HepG2 (cell line): ENCODE data around the gene HLA-B. TPM values are rescaled to one million over a fixed set of nuclear protein-coding genes. Genes with fewer than 3 reads are reported as not detected.

Source experiments
- ATAC-seq: fragments of 200-7000 bp; cut with Tn5 transposase; 3 replicates; pipeline ENCODE4 v1.9.1; 2020; ENCODE audit warnings: mild to moderate bottlenecking, moderate library complexity
- BruUV-seq: library from RNA; stranded (reverse); fragments of 400-500 nt; replicated peaks from 2 replicates; lab custom pipeline; 2021; lab: Mats Ljungman, UMichigan
- CTCF ChIA-PET: fragments of 300-600 bp; formaldehyde crosslinking; extraction: SDS; loops from one replicate; lab custom pipeline; 2021; ENCODE audit warnings: low total read pairs, inconsistent platforms, low intra/inter-chr PET ratio; lab: Yijun Ruan, JAX
- POLR2A ChIA-PET: fragments of 350-600 bp; sonication (Branson Sonifier 250); formaldehyde crosslinking; loops from one replicate; lab custom pipeline; 2020; ENCODE audit warnings: antibody characterized with exemption, inconsistent platforms; lab: Yijun Ruan, JAX
- DNase-seq: peaks from one replicate; pipeline ENCODE4 v3.0.0-alpha.2; 2015; ENCODE audit warnings: low spot score
- FAIRE-seq: peaks from 3 replicates; lab custom pipeline; 2011; peaks lifted over from hg19 to GRCh38; lab: Jason Lieb, UNC
- H2AFZ ChIP-seq: one replicate; pipeline ENCODE4 v1.6.1; 2011; ENCODE audit warnings: low read length, inconsistent platforms
- H3K27ac ChIP-seq: fragments of 300-600 bp; 3 replicates; pipeline ENCODE4 v1.8.0; 2011; ENCODE audit warnings: mixed run types, mild to moderate bottlenecking, mixed read lengths, low read length, inconsistent platforms; ENCODE audit not compliant: insufficient read depth; ENCODE audit errors: extremely low read length
- H3K27me3 ChIP-seq, 2 experiments: fragments of 200-600 bp in 1 of 2; 2 replicates in 1 of 2; 3 replicates in 1 of 2; pipeline versions ENCODE4 v1.6.0 to v1.8.0; 2011; ENCODE audit warnings: low read length in 2 of 2, mild to moderate bottlenecking in 2 of 2, moderate library complexity in 2 of 2, inconsistent platforms in 1 of 2; ENCODE audit not compliant: insufficient read depth in 2 of 2, control insufficient read depth in 1 of 2
- H3K36me3 ChIP-seq, 2 experiments: fragments of 200-600 bp in 1 of 2; replicated peaks in 1 of 2; 2 replicates in 1 of 2; 3 replicates in 1 of 2; pipeline versions ENCODE4 v1.5.1 to v1.8.0; 2011; ENCODE audit warnings: low read length in 2 of 2, inconsistent platforms in 1 of 2; ENCODE audit not compliant: insufficient read depth in 2 of 2, control insufficient read depth in 1 of 2
- H3K4me1 ChIP-seq: 2 replicates; pipeline ENCODE4 v1.5.1; 2012; ENCODE audit warnings: low read length, inconsistent platforms; ENCODE audit not compliant: insufficient read depth
- H3K4me2 ChIP-seq: 2 replicates; pipeline ENCODE4 v1.6.0; 2011; ENCODE audit warnings: low read depth, low read length, inconsistent platforms
- H3K4me3 ChIP-seq, 3 experiments: fragments of 200-600 bp in 1 of 3; sonication (generic), shearing (Covaris generic) in 1 of 3; replicated peaks in 1 of 3; 2 replicates each; pipeline ENCODE4 v1.5.1; 2011 to 2016; ENCODE audit warnings: low read length in 3 of 3, inconsistent platforms in 2 of 3, low read depth in 2 of 3, mild to moderate bottlenecking in 2 of 3, control low read depth in 1 of 3, mixed read lengths in 1 of 3; ENCODE audit not compliant: insufficient read depth in 1 of 3
- H3K79me2 ChIP-seq: one replicate; pipeline ENCODE4 v1.6.1; 2011; ENCODE audit warnings: low read length, inconsistent platforms; ENCODE audit not compliant: insufficient read depth
- H3K9ac ChIP-seq: 2 replicates; pipeline ENCODE4 v1.6.0; 2011; ENCODE audit warnings: mild to moderate bottlenecking, low read depth, low read length, inconsistent platforms; ENCODE audit not compliant: insufficient read depth
- H3K9me3 ChIP-seq: 2 replicates; pipeline ENCODE4 v1.5.1; 2012; ENCODE audit warnings: mild to moderate bottlenecking, low read length
- H4K20me1 ChIP-seq: 2 replicates; pipeline ENCODE4 v1.6.0; 2011; ENCODE audit warnings: inconsistent platforms, mild to moderate bottlenecking, low read length, moderate library complexity; ENCODE audit not compliant: insufficient read depth
- CBX1 ChIP-seq: IDR thresholded peaks from one replicate; pipeline ENCODE4 v1.6.1; 2016; ENCODE audit warnings: antibody characterized with exemption, low read depth
- FOXK2 ChIP-seq: fragments of 450-650 bp; IDR thresholded peaks from 2 replicates; pipeline ENCODE4 v1.6.1; 2016
- FUBP1 ChIP-seq: sonication (generic); formaldehyde crosslinking; IDR thresholded peaks from 2 replicates; pipeline ENCODE4 v1.5.1; 2020; ENCODE audit warnings: missing genetic modification reagents, mild to moderate bottlenecking, borderline replicate concordance
- JDP2 ChIP-seq: sonication (generic); formaldehyde crosslinking; IDR thresholded peaks from 2 replicates; pipeline ENCODE4 v1.8.1; 2022; ENCODE audit warnings: missing genetic modification reagents, borderline replicate concordance
- MEF2D ChIP-seq: sonication (generic); formaldehyde crosslinking; IDR thresholded peaks from 2 replicates; pipeline ENCODE4 v1.5.1; 2020; ENCODE audit warnings: mild to moderate bottlenecking, missing genetic modification reagents
- SRF ChIP-seq: IDR thresholded peaks from 2 replicates; pipeline ENCODE4 v1.6.1; 2011; ENCODE audit warnings: mild to moderate bottlenecking, low read depth, low read length, moderate library complexity
- ZNF292 ChIP-seq: sonication (generic); formaldehyde crosslinking; IDR thresholded peaks from 2 replicates; pipeline ENCODE4 v1.8.1; 2022; ENCODE audit warnings: mild to moderate bottlenecking, low read depth, missing genetic modification reagents, borderline replicate concordance
- ZNF451 ChIP-seq: sonication (generic); formaldehyde crosslinking; IDR thresholded peaks from 2 replicates; pipeline ENCODE4 v1.5.0; 2020; ENCODE audit warnings: mild to moderate bottlenecking, missing genetic modification reagents
- ZSCAN5A ChIP-seq: sonication (generic); formaldehyde crosslinking; IDR thresholded peaks from 2 replicates; pipeline ENCODE4 v1.8.0; 2022; ENCODE audit warnings: mild to moderate bottlenecking, missing genetic modification reagents, borderline replicate concordance
- WGBS: methylation state at CpG from one replicate; pipeline ENCODE4 v1.1.6; 2017; ENCODE audit warnings: low lambda C conversion rate; 5-methylcytosine and 5-hydroxymethylcytosine counted together
- in situ Hi-C: cut with HindIII; loops from 2 replicates; pipeline ENCODE4 v1.10.0; 2017; ENCODE audit warnings: low pct_unique_long_range_greater_than_20kb; ENCODE audit not compliant: extremely low pct_ligation_motif_present
- intact Hi-C: fragments of 100-400 bp; cut with micrococcal nuclease; formaldehyde crosslinking; loops from one replicate; pipeline ENCODE4 v1.10.0; 2022; ENCODE audit not compliant: unreplicated experiment
- polyA plus RNA-seq, 8 experiments: library from polyadenylated mRNA; depleted of rRNA in 3 of 8; stranded (reverse) in 7 of 8; unstranded in 1 of 8; fragments of >200 nt; fragmentation: Illumina TruSeq in 4 of 8; extraction: Trizol in 4 of 8; gene quantifications; 2 replicates each; pipeline versions ENCODE4 v1.2.1 to v1.2.3, GENCODE V29; 2011 to 2016; ENCODE audit warnings: low read depth in 4 of 8, missing spikeins in 1 of 8, mixed read lengths in 1 of 8; ENCODE audit not compliant: insufficient read depth in 1 of 8
- total RNA-seq, 5 experiments: library from RNA; depleted of rRNA; stranded (reverse); fragments of >200 nt; fragmentation: Illumina TruSeq; extraction: Trizol; gene quantifications; 2 replicates each; pipeline ENCODE4 v1.2.3, GENCODE V29; 2016; ENCODE audit warnings: low read depth in 1 of 5
- TF ChIP-seq, protein P1 (sequence below): sonication (generic); formaldehyde crosslinking; IDR thresholded peaks from 2 replicates; pipeline ENCODE4 v1.4.0; 2020; ENCODE audit warnings: missing genetic modification reagents

Gene HLA-B
- total and polyA plus RNA-seq, 2 of the 13 experiments (the other 11 are each of a cell fraction or from before 2014, with no cell fraction given): 35.3 to 88.9 TPM

GRCh38 chr6:31365864-31366263, 8.9 kb upstream of the HLA-B start:
- Histone ChIP-seq H3K27ac (no peak overlapping the region), H3K27me3 (peaks cover 2 to 25% of the 10 kb centered on the region in 2 experiments; a peak in 4 of 5 replicates), H3K4me3 (no peak overlapping the region), H4K20me1 (no peaks in the 10 kb centered on the region), H3K9ac (no peak overlapping the region), H3K4me2 (no peak overlapping the region), H2AFZ (no peak overlapping the region), H3K79me2 (no peaks in the 10 kb centered on the region), H3K9me3 (no peaks in the 10 kb centered on the region), H3K36me3 (no peaks in the 10 kb centered on the region), H3K4me1 (0 out of 2 replicates have a peak, but pooled peaks cover 9% of the 10 kb centered on the region)
- no peak for ATAC-seq
- FAIRE-seq: no peak
- no TSS peak for BruUV-seq
- ChIA-PET CTCF (interaction anchor here (1.9 to 5.7 kb wide), 3 partner anchors 169 to 228 kb away, joined by 14 to 67 read pairs (median 16); no protein-coding TSS in a partner anchor), POLR2A (interaction anchor here (1.5 kb wide), 1 partner anchor 169 kb away, joined by 20 read pairs; no protein-coding TSS in a partner anchor)
- in situ Hi-C loops: loop anchor here (5.0 to 25.0 kb wide), 3 partner anchors 174 to 1479 kb away; partner anchors contain the start of gene PSORS1C2
- intact Hi-C loops: loop anchor here (2.0 kb wide), 1 partner anchor 93 kb away; the partner anchor contains the start of gene HLA-C
- DNase-seq: no peak
- TF ChIP-seq MEF2D (CRISPR knock-in tag) (no peak), FUBP1 (CRISPR knock-in tag) (no peak), FOXK2 (no peak), ZSCAN5A (CRISPR knock-in tag) (no peak), JDP2 (CRISPR knock-in tag) (no peak), CBX1 (no peak), ZNF292 (CRISPR knock-in tag) (no peak), SRF (no peak), ZNF451 (CRISPR knock-in tag) (no peak)
- TF ChIP-seq, protein P1, sequence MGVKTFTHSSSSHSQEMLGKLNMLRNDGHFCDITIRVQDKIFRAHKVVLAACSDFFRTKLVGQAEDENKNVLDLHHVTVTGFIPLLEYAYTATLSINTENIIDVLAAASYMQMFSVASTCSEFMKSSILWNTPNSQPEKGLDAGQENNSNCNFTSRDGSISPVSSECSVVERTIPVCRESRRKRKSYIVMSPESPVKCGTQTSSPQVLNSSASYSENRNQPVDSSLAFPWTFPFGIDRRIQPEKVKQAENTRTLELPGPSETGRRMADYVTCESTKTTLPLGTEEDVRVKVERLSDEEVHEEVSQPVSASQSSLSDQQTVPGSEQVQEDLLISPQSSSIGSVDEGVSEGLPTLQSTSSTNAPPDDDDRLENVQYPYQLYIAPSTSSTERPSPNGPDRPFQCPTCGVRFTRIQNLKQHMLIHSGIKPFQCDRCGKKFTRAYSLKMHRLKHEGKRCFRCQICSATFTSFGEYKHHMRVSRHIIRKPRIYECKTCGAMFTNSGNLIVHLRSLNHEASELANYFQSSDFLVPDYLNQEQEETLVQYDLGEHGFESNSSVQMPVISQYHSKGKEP (CRISPR knock-in tag): no peak
- 35% methylated on average over 5 of the region's 5 CpGs for WGBS
